ENCODE data around the gene SLC12A3.

DNA sequence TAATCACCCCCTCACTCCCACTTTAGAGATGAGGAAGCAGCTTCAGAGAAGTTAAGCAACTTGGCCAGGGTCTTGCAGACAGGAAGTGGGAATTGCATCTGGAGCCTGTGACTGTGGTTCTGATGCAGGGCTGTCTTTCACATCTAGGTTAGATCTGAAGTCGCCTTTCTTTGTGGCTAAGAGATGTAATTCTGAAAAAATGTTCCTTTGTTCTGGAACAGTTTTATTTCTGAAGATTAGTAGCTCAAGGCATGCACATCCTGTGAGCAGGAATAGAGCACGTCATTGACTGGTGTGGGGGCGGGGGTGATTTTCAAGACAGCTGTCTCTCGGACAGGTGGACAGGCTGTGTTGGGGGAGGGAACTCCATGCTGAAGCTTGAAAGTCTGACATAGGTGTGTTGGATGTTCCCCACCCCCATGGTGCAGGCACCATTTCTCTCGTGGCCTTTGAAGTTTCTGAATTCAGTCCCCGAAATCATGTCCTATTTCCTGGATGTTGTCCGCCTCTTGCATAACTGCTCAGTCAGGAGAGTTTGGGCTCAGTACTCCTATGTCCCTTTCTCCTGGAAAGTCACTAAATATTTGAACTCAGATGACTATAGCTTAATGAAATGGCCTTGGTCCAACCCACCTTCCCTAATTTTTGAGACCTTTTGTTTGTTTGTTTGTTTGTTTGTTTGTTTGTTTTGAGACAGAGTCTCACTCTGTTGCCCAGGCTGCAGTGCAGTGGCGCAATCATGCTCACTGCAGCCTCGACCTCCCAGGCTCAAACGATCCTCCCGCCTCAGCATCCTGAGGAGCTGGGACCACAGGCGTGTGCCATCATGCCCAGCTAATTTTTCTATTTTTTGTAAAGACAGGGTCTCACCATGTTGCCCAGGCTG is 45.9 kb downstream of the SLC12A3 start:
- no peak for TF ChIP-seq EZH2 (IDR thresholded peaks at IDR 0.05)
- TF ChIP-seq, protein P1, sequence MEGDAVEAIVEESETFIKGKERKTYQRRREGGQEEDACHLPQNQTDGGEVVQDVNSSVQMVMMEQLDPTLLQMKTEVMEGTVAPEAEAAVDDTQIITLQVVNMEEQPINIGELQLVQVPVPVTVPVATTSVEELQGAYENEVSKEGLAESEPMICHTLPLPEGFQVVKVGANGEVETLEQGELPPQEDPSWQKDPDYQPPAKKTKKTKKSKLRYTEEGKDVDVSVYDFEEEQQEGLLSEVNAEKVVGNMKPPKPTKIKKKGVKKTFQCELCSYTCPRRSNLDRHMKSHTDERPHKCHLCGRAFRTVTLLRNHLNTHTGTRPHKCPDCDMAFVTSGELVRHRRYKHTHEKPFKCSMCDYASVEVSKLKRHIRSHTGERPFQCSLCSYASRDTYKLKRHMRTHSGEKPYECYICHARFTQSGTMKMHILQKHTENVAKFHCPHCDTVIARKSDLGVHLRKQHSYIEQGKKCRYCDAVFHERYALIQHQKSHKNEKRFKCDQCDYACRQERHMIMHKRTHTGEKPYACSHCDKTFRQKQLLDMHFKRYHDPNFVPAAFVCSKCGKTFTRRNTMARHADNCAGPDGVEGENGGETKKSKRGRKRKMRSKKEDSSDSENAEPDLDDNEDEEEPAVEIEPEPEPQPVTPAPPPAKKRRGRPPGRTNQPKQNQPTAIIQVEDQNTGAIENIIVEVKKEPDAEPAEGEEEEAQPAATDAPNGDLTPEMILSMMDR (IDR thresholded peaks at IDR 0.05) = no peak
- no peak for TF ChIP-seq EZH2phosphoT487 (IDR thresholded peaks at IDR 0.05)
